SH-SY5Y (cell line): ENCODE measurements around the gene SMC1A.
A peak's percentile ranks its signal among the peaks of the same experiment; 100 is the strongest.

Experiments
- GATA2 ChIP-seq: IDR thresholded peaks from 2 replicates; pipeline ENCODE4 v1.6.1; 2011; ENCODE audit warnings: mild to moderate bottlenecking, low read depth, low read length
- GATA3 ChIP-seq: IDR thresholded peaks from 2 replicates; pipeline ENCODE4 v1.6.1; 2011; ENCODE audit warnings: low read depth, mild to moderate bottlenecking, low read length, moderate library complexity

The SMC1A gene

GRCh38 chrX:53438174-53438831 is 15.8 kb upstream of the SMC1A start:
- TF ChIP-seq GATA3 (no peak), GATA2 (no peak)

DNA sequence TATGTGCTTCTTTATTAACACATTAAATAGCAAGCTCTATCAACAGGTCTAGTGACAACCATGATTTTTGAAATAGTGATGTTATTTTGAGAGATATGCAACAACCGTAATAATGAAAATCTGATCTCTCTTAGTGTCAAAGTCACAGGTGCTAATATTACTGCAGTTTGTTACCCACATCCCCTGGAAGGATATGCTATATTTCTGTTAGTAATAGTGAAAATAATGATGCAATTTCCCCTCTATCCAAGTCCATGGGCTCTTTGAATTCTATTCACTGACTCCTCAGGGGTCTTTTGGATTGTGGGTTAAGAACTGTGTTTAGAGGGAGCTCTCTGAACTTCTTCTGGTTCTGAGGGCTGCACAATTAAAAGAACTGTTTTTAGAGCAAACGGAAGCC is 14.8 kb upstream of the SMC1A start:
- no peak for TF ChIP-seq GATA3

DNA sequence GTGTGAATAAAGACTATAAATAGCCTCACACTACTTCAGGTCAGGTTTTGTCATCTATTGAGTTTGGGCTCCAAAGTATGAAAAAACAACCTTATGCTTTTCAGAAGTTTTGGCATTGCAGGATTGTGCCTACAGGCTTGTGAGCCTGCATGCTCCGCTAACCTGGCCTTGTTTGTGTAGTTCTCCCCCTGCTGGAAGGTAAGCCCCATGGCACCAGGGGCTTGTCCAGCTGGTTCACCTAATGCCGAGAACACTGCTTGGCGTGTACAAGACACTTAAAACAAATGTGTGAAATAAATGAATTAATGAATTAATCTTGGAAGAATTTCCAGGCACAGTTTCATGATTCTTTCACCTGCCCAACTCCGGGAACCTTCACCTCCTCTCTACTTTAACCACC is 13.5 kb upstream of the SMC1A start:
- TF ChIP-seq GATA3 (no peak), GATA2 (no peak)

GRCh38 chrX:53433651-53434639 is 11.5 kb upstream of the SMC1A start, which contains the start of gene HSD17B10:
TSS of gene HSD17B10 (minus strand) at chrX:53434370. CDS start at chrX:53434345, 25 bp downstream.
- TF ChIP-seq GATA2 (0 out of 2 replicates have a peak, but pooled peaks have one; percentile 19), GATA3 (no peak)

- TF ChIP-seq GATA3 = no peak
- TF ChIP-seq GATA2 = no peak
These were observed 7.8 kb upstream of the SMC1A start for GRCh38 chrX:53430231-53430630.

DNA sequence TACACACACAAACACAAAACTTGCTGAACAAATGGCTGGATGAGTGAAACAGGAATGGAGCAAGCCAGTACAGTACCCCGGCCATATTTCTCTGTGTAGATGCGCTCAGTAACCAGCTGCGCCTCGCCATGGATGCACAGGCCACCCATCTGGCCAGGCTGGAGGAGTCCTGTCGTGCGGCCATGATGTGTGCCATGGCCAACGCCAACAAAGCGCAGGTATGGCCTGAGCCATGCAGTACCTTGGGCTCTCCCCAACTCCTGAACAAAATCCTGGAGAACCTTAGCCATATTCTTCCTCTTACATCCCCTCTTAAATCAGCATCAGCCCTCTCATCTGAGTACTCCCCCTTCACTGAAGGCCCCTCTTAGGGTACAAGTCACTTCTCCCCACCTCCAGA is 7.3 kb upstream of the SMC1A start:
- TF ChIP-seq GATA2 = no peak
- no peak for TF ChIP-seq GATA3

- TF ChIP-seq GATA2 = no peak
- no peak for TF ChIP-seq GATA3
These were observed 430 bp upstream of the SMC1A start, which contains the start of gene RIBC1 for GRCh38 chrX:53422861-53423306. TSS of gene RIBC1 (plus strand) at chrX:53422873. CDS start at chrX:53426277, 3,404 bp downstream.

- TF ChIP-seq GATA2 = no peak
- no peak for TF ChIP-seq GATA3
These were observed 725 bp downstream of the SMC1A start for GRCh38 chrX:53421772-53422085.

- TF ChIP-seq GATA3 = no peak
These were observed 1.3 kb downstream of the SMC1A start for GRCh38 chrX:53421125-53421524.

DNA sequence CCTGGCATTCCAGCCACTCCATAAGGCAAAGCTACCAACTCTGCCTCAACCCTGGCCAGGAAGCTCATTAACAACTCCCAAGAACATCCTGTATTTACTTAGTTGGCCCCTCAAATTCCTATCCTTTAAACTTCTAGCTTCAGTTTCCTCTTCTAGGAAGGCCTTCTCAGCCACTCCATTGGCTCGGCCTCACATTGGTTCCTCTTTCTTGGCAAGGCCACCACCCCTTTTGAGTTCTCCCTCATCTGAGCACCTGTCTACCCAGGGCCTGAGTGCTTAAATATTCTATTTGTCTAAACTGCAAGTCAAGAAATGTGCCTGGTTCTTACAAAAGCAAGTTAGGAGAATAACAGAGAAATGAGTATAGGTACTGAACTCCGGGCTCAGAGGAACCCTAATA is 10.0 kb downstream of the SMC1A start:
- TF ChIP-seq GATA3 (no peak), GATA2 (no peak)

- TF ChIP-seq GATA3 (no peak), GATA2 (no peak)
These were observed 18.9 kb downstream of the SMC1A start for GRCh38 chrX:53403535-53403934.

DNA sequence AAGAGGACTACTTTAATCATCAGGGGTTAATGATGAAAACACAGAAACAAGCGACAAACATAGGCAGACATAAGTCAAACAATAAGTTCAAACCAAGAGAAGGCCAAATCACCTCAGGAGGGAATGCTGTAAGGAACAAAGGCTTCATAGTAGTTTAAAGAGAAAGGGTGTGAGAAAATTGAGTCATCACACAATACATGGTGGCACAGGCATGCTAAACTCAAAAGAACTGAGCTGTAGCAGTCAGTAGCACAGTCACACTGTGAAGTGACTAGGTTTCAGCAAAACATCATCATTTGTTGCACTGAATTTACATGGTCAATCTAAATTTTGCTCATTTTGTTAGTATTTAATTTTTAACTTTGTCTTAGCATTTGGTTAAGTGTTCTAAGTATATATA is 24.2 kb downstream of the SMC1A start:
- TF ChIP-seq GATA2 (no peak), GATA3 (no peak)

DNA sequence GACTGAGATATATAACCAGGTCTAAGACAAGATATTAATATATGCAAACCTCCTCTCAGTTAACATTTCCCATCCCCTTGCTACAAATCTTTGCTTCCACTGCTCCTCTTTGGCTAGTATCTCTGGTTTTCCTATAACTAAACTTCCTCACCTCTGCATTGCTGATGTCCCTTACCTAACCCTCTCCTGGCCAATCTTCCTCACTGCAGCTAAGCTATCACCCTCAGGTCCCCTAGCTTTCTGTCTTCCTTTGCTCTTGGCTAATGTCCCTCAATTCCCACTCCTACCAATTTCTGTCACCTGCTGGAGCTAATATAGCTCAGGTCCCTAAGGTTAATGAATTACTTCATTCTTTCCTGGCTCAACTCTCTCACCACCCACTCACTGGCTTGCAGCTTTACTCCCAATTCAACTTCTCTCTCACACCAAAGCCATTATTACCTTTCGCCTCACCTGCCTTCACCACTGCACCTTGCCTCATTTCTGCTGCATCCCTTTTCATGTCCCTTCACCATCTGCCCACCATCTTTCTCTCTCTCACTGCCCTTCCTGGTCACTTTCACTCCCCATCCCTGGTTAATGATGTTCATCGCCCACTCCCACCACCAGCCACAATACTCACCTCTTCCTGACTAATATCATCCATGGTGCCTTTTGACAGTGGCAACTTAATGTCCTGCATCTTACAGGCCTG is 26.7 kb downstream of the SMC1A start:
- TF ChIP-seq GATA2 (no peak), GATA3 (no peak)

DNA sequence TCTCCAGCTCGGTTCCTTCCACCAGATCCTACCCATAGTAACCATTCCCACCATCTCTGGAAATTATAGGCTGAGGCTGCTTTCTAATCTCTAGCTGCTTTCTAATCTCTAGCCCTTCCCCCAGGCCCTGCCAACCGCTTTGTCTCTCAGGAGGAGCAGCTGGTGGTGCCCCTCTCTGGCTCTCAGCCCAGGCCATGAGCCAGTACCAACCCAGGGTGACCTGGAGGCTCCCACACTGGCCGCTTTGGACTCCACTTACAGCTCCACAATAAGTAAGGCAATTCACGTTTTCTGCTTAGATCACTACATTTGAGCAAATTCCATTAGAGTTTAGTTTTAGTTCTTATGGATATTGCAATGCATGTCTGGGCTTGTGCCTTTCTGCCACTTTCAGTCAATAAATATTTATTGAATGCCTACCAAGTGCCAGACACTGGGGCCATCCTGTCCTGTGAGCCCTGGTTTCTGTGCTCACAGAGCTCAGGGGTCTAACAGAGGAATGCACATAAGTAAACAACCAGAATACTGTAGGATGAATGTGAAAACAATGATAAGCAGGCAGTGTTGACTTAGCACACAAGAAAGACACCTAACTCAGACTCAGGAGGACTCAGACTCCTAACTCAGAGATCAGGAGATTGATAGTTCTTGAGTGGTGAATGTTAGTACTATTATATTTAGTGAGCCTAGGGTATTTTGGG is 38.9 kb downstream of the SMC1A start:
- TF ChIP-seq GATA3 = no peak
- TF ChIP-seq GATA2 = no peak

DNA sequence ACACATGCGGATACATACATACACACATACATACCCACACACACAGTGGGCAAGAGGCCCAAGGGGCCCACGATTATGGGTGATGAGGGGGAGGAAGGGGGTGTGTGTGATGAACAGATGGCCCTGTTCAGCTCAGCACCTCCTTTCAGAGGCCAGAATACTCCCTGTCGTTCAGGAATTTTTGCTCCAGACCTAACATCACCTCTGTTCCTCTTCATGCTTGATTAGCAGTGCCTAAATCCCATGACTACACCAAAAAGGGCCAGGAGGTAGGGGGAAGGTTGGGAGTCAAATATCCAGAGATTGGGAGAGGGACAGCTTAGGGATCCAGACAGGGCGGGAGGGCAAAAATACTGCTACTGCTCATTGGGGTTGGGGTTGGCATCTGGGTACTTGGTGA is 42.7 kb downstream of the SMC1A start:
- TF ChIP-seq GATA2 (no peak), GATA3 (no peak)
